HepG2 (cell line): ENCODE measurements around the gene XPC. TPM values are rescaled to one million over a fixed set of nuclear protein-coding genes. Genes with fewer than 3 reads are reported as not detected.
A peak's percentile ranks its signal among the peaks of the same experiment; 100 is the strongest.

ENCODE experiments used
- HMG20B ChIP-seq: conservative IDR thresholded peaks from 2 replicates; pipeline ENCODE4 v1.6.1; 2016; ENCODE audit warnings: missing genetic modification reagents, missing compliant biosample characterization
- HMGXB3 ChIP-seq: sonication (generic); formaldehyde crosslinking; IDR thresholded peaks from 2 replicates; pipeline ENCODE4 v1.4.0; 2020; ENCODE audit warnings: missing genetic modification reagents, borderline replicate concordance
- MAZ ChIP-seq, 2 experiments: sonication (generic) in 1 of 2; formaldehyde crosslinking in 1 of 2; IDR thresholded peaks; 2 replicates each; pipeline versions ENCODE4 v1.5.0 to v1.6.1; 2012 to 2020; ENCODE audit warnings: low read depth in 2 of 2, mild to moderate bottlenecking in 2 of 2, borderline replicate concordance in 1 of 2, improper control_type of control experiment in 1 of 2, low read length in 1 of 2, missing genetic modification reagents in 1 of 2, moderate library complexity in 1 of 2
- NFKB2 ChIP-seq: sonication (generic); formaldehyde crosslinking; IDR thresholded peaks from 2 replicates; pipeline ENCODE4 v1.4.0; 2020; ENCODE audit warnings: missing genetic modification reagents, borderline replicate concordance
- REST ChIP-seq, 2 experiments: IDR thresholded peaks; 2 replicates each; pipeline ENCODE4 v1.6.1; 2011 to 2012; ENCODE audit warnings: low read length in 2 of 2, borderline replicate concordance in 1 of 2, low read depth in 1 of 2, mild to moderate bottlenecking in 1 of 2, moderate library complexity in 1 of 2
- TFDP2 ChIP-seq: sonication (generic); formaldehyde crosslinking; IDR thresholded peaks from 2 replicates; pipeline ENCODE4 v1.4.0; 2020; ENCODE audit warnings: missing genetic modification reagents
- USF2 ChIP-seq, 2 experiments: sonication (generic) in 1 of 2; formaldehyde crosslinking in 1 of 2; IDR thresholded peaks; 2 replicates each; pipeline versions ENCODE4 v1.5.1 to v1.6.1; 2011 to 2020; ENCODE audit warnings: borderline replicate concordance in 1 of 2, low read depth in 1 of 2, low read length in 1 of 2, mild to moderate bottlenecking in 1 of 2, missing genetic modification reagents in 1 of 2, moderate library complexity in 1 of 2
- XRCC5 ChIP-seq: fragments of 200-400 bp; formaldehyde crosslinking; optimal IDR thresholded peaks from 2 replicates; pipeline ENCODE3; 2017; ENCODE audit warnings: mild to moderate bottlenecking, low read length
- ZBTB33 ChIP-seq: sonication (generic); formaldehyde crosslinking; IDR thresholded peaks from 2 replicates; pipeline ENCODE4 v1.4.0; 2020; ENCODE audit warnings: missing genetic modification reagents
- ZC3H13 ChIP-seq: sonication (generic); formaldehyde crosslinking; IDR thresholded peaks from 2 replicates; pipeline ENCODE4 v1.8.1; 2023; ENCODE audit warnings: mild to moderate bottlenecking, missing genetic modification reagents, moderate library complexity
- ZNF44 ChIP-seq: sonication (generic); formaldehyde crosslinking; IDR thresholded peaks from 2 replicates; pipeline ENCODE4 v1.5.1; 2020; ENCODE audit warnings: mild to moderate bottlenecking, missing genetic modification reagents
- ZNF776 ChIP-seq: sonication (generic); formaldehyde crosslinking; IDR thresholded peaks from 2 replicates; pipeline ENCODE4 v1.4.0; 2020; ENCODE audit warnings: mild to moderate bottlenecking, missing genetic modification reagents
- polyA plus RNA-seq, 8 experiments: library from polyadenylated mRNA; depleted of rRNA in 3 of 8; stranded (reverse) in 7 of 8; unstranded in 1 of 8; fragments of >200 nt; fragmentation: Illumina TruSeq in 4 of 8; extraction: Trizol in 4 of 8; gene quantifications; 2 replicates each; pipeline versions ENCODE4 v1.2.1 to v1.2.3, GENCODE V29; 2011 to 2016; ENCODE audit warnings: low read depth in 4 of 8, missing spikeins in 1 of 8, mixed read lengths in 1 of 8; ENCODE audit not compliant: insufficient read depth in 1 of 8
- total RNA-seq, 5 experiments: library from RNA; depleted of rRNA; stranded (reverse); fragments of >200 nt; fragmentation: Illumina TruSeq; extraction: Trizol; gene quantifications; 2 replicates each; pipeline ENCODE4 v1.2.3, GENCODE V29; 2016; ENCODE audit warnings: low read depth in 1 of 5

XPC gene
- total and polyA plus RNA-seq, 2 of the 13 experiments (the other 11 are each of a cell fraction or from before 2014, with no cell fraction given) = 9.4 to 24.1 TPM

DNA sequence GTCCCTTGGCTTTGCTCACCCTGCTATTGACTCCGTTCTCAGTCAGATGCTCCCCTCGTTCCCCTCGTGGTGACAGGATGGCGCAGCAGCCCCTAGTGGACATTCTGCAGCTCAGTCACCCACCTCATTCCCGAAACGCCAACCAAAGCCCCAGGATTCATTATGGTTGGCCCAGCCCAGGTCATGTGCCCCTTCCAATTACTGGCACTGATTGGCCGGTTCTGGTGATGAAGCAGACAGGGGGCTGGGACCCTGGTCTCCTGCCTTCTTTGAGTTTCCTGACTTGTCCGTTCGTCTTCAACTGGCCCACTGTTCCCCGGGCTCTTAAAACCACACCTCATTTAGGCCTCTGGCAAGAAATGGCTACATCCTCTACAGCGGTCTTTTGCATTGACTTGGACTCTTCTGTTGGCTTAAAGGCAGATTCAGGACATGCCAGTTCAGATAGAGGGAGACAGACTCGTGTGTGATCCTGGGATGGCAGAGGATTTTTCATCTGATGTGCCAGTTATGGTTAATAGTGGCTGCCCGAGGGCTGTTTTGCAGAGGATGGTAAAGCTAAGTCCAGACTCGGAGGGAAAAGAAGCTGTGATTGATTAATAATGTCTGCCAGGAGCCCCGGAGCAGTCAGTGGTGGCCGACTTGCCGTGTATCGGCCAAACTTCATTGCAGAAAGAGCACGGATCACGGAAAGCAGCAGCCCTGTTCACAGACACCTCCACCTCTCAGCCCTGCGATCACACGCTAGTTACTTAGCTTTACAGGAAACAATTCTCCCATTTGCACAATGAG, 38.1 kb upstream of the XPC start (continued):
- TF ChIP-seq REST (IDR thresholded peaks at IDR 0.05; ENCODE audit: borderline replicate concordance in 1 of 2, low read depth in 1 of 2, low read length in 2 of 2) (no peak), HMGXB3 (CRISPR knock-in tag) (no peak), ZBTB33 (0 out of 2 replicates have a peak, but pooled peaks have one; percentile 15), TFDP2 (CRISPR knock-in tag) (no peak), USF2 (IDR thresholded peaks at IDR 0.05; ENCODE audit: low read depth, low read length) (peak; percentile 71), USF2 (CRISPR knock-in tag; IDR thresholded peaks at IDR 0.05; ENCODE audit: borderline replicate concordance) (peak; percentile 84; the same call in 1 of the 2 replicates), ZNF44 (CRISPR knock-in tag) (no peak), MAZ (IDR thresholded peaks at IDR 0.05; ENCODE audit: borderline replicate concordance, low read depth, low read length) (no peak), MAZ (CRISPR knock-in tag; IDR thresholded peaks at IDR 0.05; ENCODE audit: low read depth) (no peak), ZNF776 (no peak), XRCC5 (peak; percentile 52), HMG20B (no peak), NFKB2 (CRISPR knock-in tag) (no peak), ZC3H13 (CRISPR knock-in tag) (no peak)
- TF ChIP-seq, all 625 proteins: peak for 13
